Measurements from ENCODE around the gene IKZF3.
"Not testable (repeated sequence)": the region's sequence is repeated elsewhere in the genome, so short reads cannot be mapped to it uniquely, and the experiment has no call there.

DNA sequence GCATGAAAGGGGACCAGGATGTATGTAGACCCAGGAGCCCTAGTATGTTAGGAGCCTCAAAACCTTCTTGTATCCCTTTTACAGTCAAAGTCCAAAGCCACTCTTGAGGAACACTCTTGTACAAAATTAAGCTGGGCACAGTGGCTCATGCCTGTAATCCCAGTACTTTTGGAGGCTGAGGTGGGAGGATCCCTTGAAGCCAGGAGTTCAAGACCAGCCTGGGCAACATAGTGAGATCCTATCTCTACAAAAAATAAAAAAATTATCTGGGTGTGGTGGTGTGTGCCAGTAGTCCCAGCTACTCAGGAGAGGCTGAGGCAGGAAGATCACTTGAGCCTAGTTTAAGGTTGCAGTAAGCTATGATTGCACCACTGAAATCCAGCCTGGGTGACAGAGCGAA, 138.2 kb downstream of the IKZF3 start:
- not testable (repeated sequence) for TF ChIP-seq CTCF, POLR2AphosphoS5 (IDR thresholded peaks at IDR 0.05)

All from stomach (tissue), 4 donors.